Measurements from ENCODE around the gene MRAS. TPM values are rescaled to one million over a fixed set of nuclear protein-coding genes. Genes with fewer than 3 reads are reported as not detected.

The MRAS gene
- 10 to 100 TPM; 21.7 to 35.7 TPM for total RNA-seq
- polyA plus RNA-seq (ENCODE audit: insufficient read depth, low read depth, low replicate concordance), result 27.6 TPM
- long read RNA-seq, donor 1, full-length matches to known transcripts, result 26 of 43 reads
- long read RNA-seq, donor 1, partial matches to known transcripts, result 17 of 43 reads
- long read RNA-seq, donor 1, other reads (novel, unspliced or antisense), result 0 of 43 reads
- long read RNA-seq, donor 2, transcript MRAS-202 (6 exons, 1,803 nt), result major isoform, 17 of 39 reads
- long read RNA-seq, donor 2, partial matches to known transcripts, result 11 of 39 reads
- long read RNA-seq, donor 2, other reads (novel, unspliced or antisense), result 7 of 39 reads

DNA sequence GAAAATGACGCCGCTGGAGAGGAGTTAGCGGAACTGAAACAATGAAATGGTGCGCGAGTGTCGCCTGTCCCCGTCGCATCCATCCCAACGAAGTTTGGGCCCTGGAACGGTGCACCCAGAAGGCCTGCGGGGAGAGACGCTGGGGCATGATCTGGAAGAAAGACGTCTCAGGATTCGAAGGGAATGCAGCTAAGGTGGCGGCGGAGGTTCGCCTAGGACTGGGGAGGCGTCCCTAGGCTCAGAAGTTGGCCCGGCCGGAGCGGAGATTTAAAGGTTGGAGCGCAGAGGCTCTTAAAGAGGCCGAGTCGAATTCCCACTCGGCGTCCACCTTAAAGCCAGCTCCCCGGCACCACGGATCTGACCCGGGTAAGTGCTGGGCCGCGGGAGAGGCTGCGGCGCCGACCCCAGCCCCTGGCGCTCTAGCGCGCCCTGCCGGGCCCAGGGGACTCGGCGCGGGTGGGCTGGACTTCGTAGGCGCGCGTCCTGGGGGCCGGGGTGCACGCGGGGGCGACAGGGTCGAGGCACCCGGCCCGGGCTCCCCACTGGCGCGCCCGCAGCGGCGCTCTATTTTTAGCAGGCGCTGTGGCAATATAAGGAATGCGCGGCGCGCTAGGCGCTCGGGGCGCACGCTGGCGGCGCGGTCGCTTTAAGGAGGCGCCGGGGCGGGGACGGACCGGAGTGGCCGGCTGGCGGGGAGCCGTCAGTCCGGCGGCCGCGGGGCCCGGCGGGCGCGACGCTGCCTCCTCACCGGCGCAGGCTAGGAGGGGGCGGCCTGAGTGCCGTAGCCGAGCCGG is at the start of gene MRAS:
TSS of gene MRAS (plus strand) at position 620 of the 794 bp plus-strand sequence. CDS start 24,305 bp downstream, outside the sequence.
- Histone ChIP-seq H3K4me1 (no peaks in the 10 kb centered on the region), H3K4me3 (peak within 1 kb of the TSS; percentile 70 to 80), H3K27me3 (no peaks in the 10 kb centered on the region), H3K9me3 (no peaks in the 10 kb centered on the region), H3K36me3 (ENCODE audit: low read depth, missing control alignments) (no peaks in the 10 kb centered on the region), H3K27ac (peak within 1 kb of the TSS; percentile 74 to 96)
- 0% methylated on average over 21 to 36 of the region's 93 CpGs for WGBS, 2 donors
- TF ChIP-seq, protein P1, sequence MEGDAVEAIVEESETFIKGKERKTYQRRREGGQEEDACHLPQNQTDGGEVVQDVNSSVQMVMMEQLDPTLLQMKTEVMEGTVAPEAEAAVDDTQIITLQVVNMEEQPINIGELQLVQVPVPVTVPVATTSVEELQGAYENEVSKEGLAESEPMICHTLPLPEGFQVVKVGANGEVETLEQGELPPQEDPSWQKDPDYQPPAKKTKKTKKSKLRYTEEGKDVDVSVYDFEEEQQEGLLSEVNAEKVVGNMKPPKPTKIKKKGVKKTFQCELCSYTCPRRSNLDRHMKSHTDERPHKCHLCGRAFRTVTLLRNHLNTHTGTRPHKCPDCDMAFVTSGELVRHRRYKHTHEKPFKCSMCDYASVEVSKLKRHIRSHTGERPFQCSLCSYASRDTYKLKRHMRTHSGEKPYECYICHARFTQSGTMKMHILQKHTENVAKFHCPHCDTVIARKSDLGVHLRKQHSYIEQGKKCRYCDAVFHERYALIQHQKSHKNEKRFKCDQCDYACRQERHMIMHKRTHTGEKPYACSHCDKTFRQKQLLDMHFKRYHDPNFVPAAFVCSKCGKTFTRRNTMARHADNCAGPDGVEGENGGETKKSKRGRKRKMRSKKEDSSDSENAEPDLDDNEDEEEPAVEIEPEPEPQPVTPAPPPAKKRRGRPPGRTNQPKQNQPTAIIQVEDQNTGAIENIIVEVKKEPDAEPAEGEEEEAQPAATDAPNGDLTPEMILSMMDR (IDR thresholded peaks at IDR 0.05), result peak in 1 of 3 experiments; percentile 2
- no peak for TF ChIP-seq POLR2A (IDR thresholded peaks at IDR 0.05)
- peak; percentile 78 for DNase-seq
- intact Hi-C loops (cut with DNase I; ENCODE audit: low total_unique reads), result loop anchor here (10.0 kb wide), 1 partner anchor 57 kb away; no protein-coding TSS in a partner anchor

- 88 to 90% methylated on average over 2 of the region's 2 CpGs for WGBS, 2 donors
- intact Hi-C loops (cut with DNase I; ENCODE audit: low total_unique reads), result no loop called here
- no peak for DNase-seq
- Histone ChIP-seq H3K27me3 (no peaks in the 10 kb centered on the region), H3K9me3 (no peaks in the 10 kb centered on the region), H3K4me1 (peaks cover 8% of the 10 kb centered on the region), H3K36me3 (ENCODE audit: low read depth, missing control alignments) (no peaks in the 10 kb centered on the region), H3K4me3 (no peak overlapping the region), H3K27ac (no peak overlapping the region)
- TF ChIP-seq POLR2A (IDR thresholded peaks at IDR 0.05), result no peak
- TF ChIP-seq, protein P1 (IDR thresholded peaks at IDR 0.05), result no peak
Observed at GRCh38 chr3:138300647-138301046, 47.7 kb upstream of the MRAS start.

GRCh38 chr3:138303474-138303873 is 44.9 kb upstream of the MRAS start:
- intact Hi-C loops (cut with DNase I; ENCODE audit: low total_unique reads), result no loop called here
- H3K27me3 ChIP-seq, result no peaks in the 10 kb centered on the region
- TF ChIP-seq POLR2A (IDR thresholded peaks at IDR 0.05), result no peak

DNA sequence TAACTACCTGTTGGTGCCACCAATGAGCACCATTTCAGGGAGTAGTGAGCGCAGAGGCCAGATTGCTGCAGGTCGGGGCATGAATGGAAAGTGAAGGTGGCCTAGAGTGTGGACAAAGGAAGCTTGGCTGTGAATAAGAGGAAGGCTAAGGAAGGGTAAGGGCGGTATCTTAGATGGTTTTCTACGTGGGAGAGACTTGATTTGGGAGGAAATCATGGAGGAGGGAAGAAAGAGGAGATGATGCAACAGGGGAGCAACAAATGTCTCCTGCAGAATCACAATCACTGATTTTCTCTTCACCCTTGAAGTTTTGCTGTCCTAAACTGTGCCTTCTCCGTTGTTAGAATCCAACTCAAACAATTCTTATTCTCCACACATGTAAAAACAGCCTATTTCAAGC is 40.5 kb upstream of the MRAS start:
- H3K4me1 ChIP-seq, result peaks cover 8% of the 10 kb centered on the region
- WGBS, 2 donors, result 84 to 89% methylated on average over 5 of the region's 5 CpGs
- no peak overlapping the region for H3K27ac ChIP-seq
- H3K4me3 ChIP-seq, result no peak overlapping the region
- intact Hi-C loops (cut with DNase I; ENCODE audit: low total_unique reads), result no loop called here
- DNase-seq, result no peak
- H3K36me3 ChIP-seq (ENCODE audit: low read depth, missing control alignments), result no peaks in the 10 kb centered on the region
- H3K27me3 ChIP-seq, result no peaks in the 10 kb centered on the region
- TF ChIP-seq POLR2A (IDR thresholded peaks at IDR 0.05), result no peak
- TF ChIP-seq, protein P1 (IDR thresholded peaks at IDR 0.05), result no peak
- no peaks in the 10 kb centered on the region for H3K9me3 ChIP-seq

More at GRCh38 chr3:138303474-138303873, 44.9 kb upstream of the MRAS start:
- peaks cover 8% of the 10 kb centered on the region for H3K4me1 ChIP-seq
- H3K36me3 ChIP-seq (ENCODE audit: low read depth, missing control alignments), result no peaks in the 10 kb centered on the region
- H3K4me3 ChIP-seq, result no peak overlapping the region
- H3K9me3 ChIP-seq, result no peaks in the 10 kb centered on the region
- H3K27ac ChIP-seq, result peak overlapping the region in 1 of 2 donors; percentile 42
- WGBS, 2 donors, result 56 to 57% methylated on average over 6 of the region's 6 CpGs
- DNase-seq, result peak; percentile 58

- Histone ChIP-seq H3K27me3 (no peaks in the 10 kb centered on the region), H3K4me1 (peaks cover 6% of the 10 kb centered on the region), H3K27ac (no peak overlapping the region), H3K4me3 (no peak overlapping the region), H3K9me3 (no peaks in the 10 kb centered on the region), H3K36me3 (ENCODE audit: low read depth, missing control alignments) (no peaks in the 10 kb centered on the region)
- intact Hi-C loops (cut with DNase I; ENCODE audit: low total_unique reads), result no loop called here
- DNase-seq, result no peak
- TF ChIP-seq POLR2A (IDR thresholded peaks at IDR 0.05), result no peak
- TF ChIP-seq, protein P1 (IDR thresholded peaks at IDR 0.05), result no peak
Observed at GRCh38 chr3:138308783-138309182, 39.6 kb upstream of the MRAS start.

All from testis (tissue), 5 donors.